Measurements from ENCODE around the gene C1orf159. TPM values are rescaled to one million over a fixed set of nuclear protein-coding genes. Genes with fewer than 3 reads are reported as not detected.

C1orf159 gene
- polyA plus RNA-seq, 3 donors = 3.0 to 18.8 (median 3.3) TPM

GRCh38 chr1:1039145-1039910, 76.6 kb downstream of the C1orf159 start:
- Histone ChIP-seq H3K4me3 (replicated peaks in 1 of 3; ENCODE audit: low read depth in 2 of 3, low read length in 3 of 3) (peak overlapping the region in 1 of 3 experiments; percentile 70), H3K36me3 (replicated peaks in 1 of 2; ENCODE audit: control insufficient read depth in 1 of 2, insufficient read depth in 2 of 2, low read length in 2 of 2) (no peaks in the 10 kb centered on the region), H3K27me3 (ENCODE audit: control insufficient read depth in 2 of 2, insufficient read depth in 2 of 2, low read length in 2 of 2) (peaks cover 9 to 51% of the 10 kb centered on the region in 2 donors), H3K9ac (ENCODE audit: insufficient read depth, low read length, poor library complexity, severe bottlenecking) (peak overlapping the region; percentile 36), H3K27ac (ENCODE audit: low read depth in 1 of 2, low read length in 2 of 2) (peak overlapping the region in 1 of 2 donors; percentile 48), H3K79me2 (ENCODE audit: insufficient read depth, low read length) (no peaks in the 10 kb centered on the region), H4K20me1 (ENCODE audit: insufficient read depth, low read length) (no peaks in the 10 kb centered on the region), H3K4me1 (ENCODE audit: control insufficient read depth in 1 of 2, insufficient read depth in 2 of 2, low read length in 2 of 2) (peaks cover 24 to 27% of the 10 kb centered on the region in 2 donors), H2AFZ (ENCODE audit: insufficient read depth, low read depth, low read length, poor library complexity, severe bottlenecking) (no peak overlapping the region), H3K4me2 (replicated peaks; ENCODE audit: extremely low read depth, low read length, poor library complexity, severe bottlenecking) (peak overlapping the region; percentile 84), H3K9me3 (replicated peaks in 1 of 2; ENCODE audit: control insufficient read depth in 1 of 2, insufficient read depth in 1 of 2, low read length in 2 of 2) (no peaks in the 10 kb centered on the region)
- WGBS (ENCODE audit: insufficient coverage) = 0% methylated on average over 7 of the region's 17 CpGs
- intact Hi-C loops (cut with micrococcal nuclease) = loop anchor here in 1 of 2 donors (10.0 kb wide), 2 partner anchors 75 to 195 kb away; partner anchors contain the start of genes B3GALT6, C1orf159 and SDF4
- peaks cover 38 to 69% (median 61%) of the 10 kb centered on the region in 3 donors for H3K27me3 Mint-ChIP-seq (ENCODE audit: low read depth in 3 of 3)
- H3K36me3 Mint-ChIP-seq = peaks cover 0 to 2% of the 10 kb centered on the region in 2 donors
- peaks cover 0 to 13% (median 6%) of the 10 kb centered on the region in 7 donors for H3K9me3 Mint-ChIP-seq
- peaks cover 24% of the 10 kb centered on the region for H3K4me1 Mint-ChIP-seq
- H3K4me3 Mint-ChIP-seq = peak overlapping the region; percentile 58 to 78
- peak; percentile 34 to 74 (median 57) for DNase-seq
- no peak for TF ChIP-seq CTCF (IDR thresholded peaks at IDR 0.05)
- H3K27ac Mint-ChIP-seq = peak overlapping the region in 5 of 7 donors; percentile 2 to 77 (median 35)

GRCh38 chr1:1038694-1039093, 77.2 kb downstream of the C1orf159 start:
- Histone ChIP-seq H3K9ac (ENCODE audit: insufficient read depth, low read length, poor library complexity, severe bottlenecking) (peak overlapping the region; percentile 36), H3K4me3 (replicated peaks in 1 of 3; ENCODE audit: low read depth in 2 of 3, low read length in 3 of 3) (peak overlapping the region in 1 of 3 experiments; percentile 70), H3K9me3 (replicated peaks in 1 of 2; ENCODE audit: control insufficient read depth in 1 of 2, insufficient read depth in 1 of 2, low read length in 2 of 2) (no peaks in the 10 kb centered on the region), H3K79me2 (ENCODE audit: insufficient read depth, low read length) (no peaks in the 10 kb centered on the region), H3K4me2 (replicated peaks; ENCODE audit: extremely low read depth, low read length, poor library complexity, severe bottlenecking) (peak overlapping the region; percentile 84), H3K4me1 (ENCODE audit: control insufficient read depth in 1 of 2, insufficient read depth in 2 of 2, low read length in 2 of 2) (peaks cover 24 to 34% of the 10 kb centered on the region in 2 donors), H4K20me1 (ENCODE audit: insufficient read depth, low read length) (no peaks in the 10 kb centered on the region), H3K36me3 (replicated peaks in 1 of 2; ENCODE audit: control insufficient read depth in 1 of 2, insufficient read depth in 2 of 2, low read length in 2 of 2) (no peaks in the 10 kb centered on the region), H3K27me3 (ENCODE audit: control insufficient read depth in 2 of 2, insufficient read depth in 2 of 2, low read length in 2 of 2) (peaks cover 11 to 56% of the 10 kb centered on the region in 2 donors), H2AFZ (ENCODE audit: insufficient read depth, low read depth, low read length, poor library complexity, severe bottlenecking) (no peak overlapping the region), H3K27ac (ENCODE audit: low read depth in 1 of 2, low read length in 2 of 2) (peak overlapping the region in 1 of 2 donors; percentile 48)
- intact Hi-C loops (cut with micrococcal nuclease) = loop anchor here in 1 of 2 donors (10.0 kb wide), 2 partner anchors 76 to 196 kb away; partner anchors contain the start of genes B3GALT6, C1orf159 and SDF4
- WGBS (ENCODE audit: insufficient coverage) = 67% methylated on average over 3 of the region's 6 CpGs
- H3K9me3 Mint-ChIP-seq = peaks cover 0 to 13% (median 6%) of the 10 kb centered on the region in 7 donors
- H3K36me3 Mint-ChIP-seq = peaks cover 0 to 2% of the 10 kb centered on the region in 2 donors
- H3K4me1 Mint-ChIP-seq = peaks cover 24% of the 10 kb centered on the region
- TF ChIP-seq CTCF (IDR thresholded peaks at IDR 0.05) = no peak
- peak overlapping the region in 1 of 2 donors; percentile 78 for H3K4me3 Mint-ChIP-seq
- DNase-seq = peak; percentile 52 to 84 (median 75)
- peak overlapping the region in 4 of 7 donors; percentile 11 to 83 (median 50) for H3K27ac Mint-ChIP-seq
- H3K27me3 Mint-ChIP-seq (ENCODE audit: low read depth in 3 of 3) = peaks cover 39 to 75% (median 63%) of the 10 kb centered on the region in 3 donors
